MM.1S (cell line): Measurements from ENCODE around the gene DISP3.

ENCODE experiments used
- EZH2 ChIP-seq: fragments of 300-600 bp; sonication (generic); optimal IDR thresholded peaks from 2 replicates; pipeline ENCODE3; 2017; ENCODE audit warnings: low read depth, mild to moderate bottlenecking, antibody characterized with exemption, low read length, mixed read lengths
- TF ChIP-seq, protein P1 (sequence below): fragments of 300-600 bp; sonication (generic); IDR thresholded peaks from 2 replicates; pipeline ENCODE4 v1.5.1; 2016; ENCODE audit warnings: antibody characterized with exemption, low read length, mixed read lengths

DNA sequence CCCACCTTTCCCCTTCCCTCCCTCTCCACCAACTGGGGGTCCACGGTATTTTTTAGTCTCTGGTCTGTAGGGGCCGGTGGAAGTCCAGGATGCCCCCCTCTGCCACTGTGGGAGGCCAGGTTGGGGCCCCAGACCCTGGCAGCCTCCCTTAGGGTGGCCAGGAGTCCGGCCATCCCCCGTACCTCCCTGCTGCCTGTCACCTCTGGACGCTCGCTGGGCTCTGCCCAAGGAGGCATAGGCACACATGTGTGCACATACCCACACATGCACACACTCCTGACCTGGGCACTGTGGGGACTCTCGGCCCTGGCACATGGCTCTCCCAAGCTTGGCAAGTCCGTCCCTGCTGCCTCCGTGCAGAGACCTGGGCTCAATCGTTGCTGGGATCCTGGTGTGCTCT, 53.0 kb downstream of the DISP3 start:
- TF ChIP-seq, protein P1, sequence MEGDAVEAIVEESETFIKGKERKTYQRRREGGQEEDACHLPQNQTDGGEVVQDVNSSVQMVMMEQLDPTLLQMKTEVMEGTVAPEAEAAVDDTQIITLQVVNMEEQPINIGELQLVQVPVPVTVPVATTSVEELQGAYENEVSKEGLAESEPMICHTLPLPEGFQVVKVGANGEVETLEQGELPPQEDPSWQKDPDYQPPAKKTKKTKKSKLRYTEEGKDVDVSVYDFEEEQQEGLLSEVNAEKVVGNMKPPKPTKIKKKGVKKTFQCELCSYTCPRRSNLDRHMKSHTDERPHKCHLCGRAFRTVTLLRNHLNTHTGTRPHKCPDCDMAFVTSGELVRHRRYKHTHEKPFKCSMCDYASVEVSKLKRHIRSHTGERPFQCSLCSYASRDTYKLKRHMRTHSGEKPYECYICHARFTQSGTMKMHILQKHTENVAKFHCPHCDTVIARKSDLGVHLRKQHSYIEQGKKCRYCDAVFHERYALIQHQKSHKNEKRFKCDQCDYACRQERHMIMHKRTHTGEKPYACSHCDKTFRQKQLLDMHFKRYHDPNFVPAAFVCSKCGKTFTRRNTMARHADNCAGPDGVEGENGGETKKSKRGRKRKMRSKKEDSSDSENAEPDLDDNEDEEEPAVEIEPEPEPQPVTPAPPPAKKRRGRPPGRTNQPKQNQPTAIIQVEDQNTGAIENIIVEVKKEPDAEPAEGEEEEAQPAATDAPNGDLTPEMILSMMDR, result no peak
- no peak for TF ChIP-seq EZH2
